ENCODE measurements around the gene FAAP20. TPM values are rescaled to one million over a fixed set of nuclear protein-coding genes. Genes with fewer than 3 reads are reported as not detected.

Gene FAAP20
- total RNA-seq, 6 donors from 2014 or later: 26.7 to 88.0 (median 66.8) TPM

DNA sequence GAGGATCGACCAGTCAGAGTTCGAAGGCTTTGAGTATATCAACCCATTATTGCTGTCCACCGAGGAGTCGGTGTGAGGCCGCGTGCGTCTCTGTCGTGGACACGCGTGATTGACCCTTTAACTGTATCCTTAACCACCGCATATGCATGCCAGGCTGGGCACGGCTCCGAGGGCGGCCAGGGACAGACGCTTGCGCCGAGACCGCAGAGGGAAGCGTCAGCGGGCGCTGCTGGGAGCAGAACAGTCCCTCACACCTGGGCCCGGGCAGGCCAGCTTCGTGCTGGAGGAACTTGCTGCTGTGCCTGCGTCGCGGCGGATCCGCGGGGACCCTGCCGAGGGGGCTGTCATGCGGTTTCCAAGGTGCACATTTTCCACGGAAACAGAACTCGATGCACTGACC is 9.6 kb downstream of the FAAP20 start:
- TF ChIP-seq EP300 (IDR thresholded peaks at IDR 0.05): no peak
- TF ChIP-seq, protein P1, sequence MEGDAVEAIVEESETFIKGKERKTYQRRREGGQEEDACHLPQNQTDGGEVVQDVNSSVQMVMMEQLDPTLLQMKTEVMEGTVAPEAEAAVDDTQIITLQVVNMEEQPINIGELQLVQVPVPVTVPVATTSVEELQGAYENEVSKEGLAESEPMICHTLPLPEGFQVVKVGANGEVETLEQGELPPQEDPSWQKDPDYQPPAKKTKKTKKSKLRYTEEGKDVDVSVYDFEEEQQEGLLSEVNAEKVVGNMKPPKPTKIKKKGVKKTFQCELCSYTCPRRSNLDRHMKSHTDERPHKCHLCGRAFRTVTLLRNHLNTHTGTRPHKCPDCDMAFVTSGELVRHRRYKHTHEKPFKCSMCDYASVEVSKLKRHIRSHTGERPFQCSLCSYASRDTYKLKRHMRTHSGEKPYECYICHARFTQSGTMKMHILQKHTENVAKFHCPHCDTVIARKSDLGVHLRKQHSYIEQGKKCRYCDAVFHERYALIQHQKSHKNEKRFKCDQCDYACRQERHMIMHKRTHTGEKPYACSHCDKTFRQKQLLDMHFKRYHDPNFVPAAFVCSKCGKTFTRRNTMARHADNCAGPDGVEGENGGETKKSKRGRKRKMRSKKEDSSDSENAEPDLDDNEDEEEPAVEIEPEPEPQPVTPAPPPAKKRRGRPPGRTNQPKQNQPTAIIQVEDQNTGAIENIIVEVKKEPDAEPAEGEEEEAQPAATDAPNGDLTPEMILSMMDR (IDR thresholded peaks at IDR 0.05): no peak
- TF ChIP-seq POLR2AphosphoS5 (IDR thresholded peaks at IDR 0.05): no peak
- no peak for TF ChIP-seq POLR2A (IDR thresholded peaks at IDR 0.05)
- Histone ChIP-seq H3K4me1 (peaks cover 2 to 11% (median 6%) of the 10 kb centered on the region in 4 donors), H3K36me3 (peaks cover 0 to 44% (median 14%) of the 10 kb centered on the region in 4 donors), H3K9me3 (no peaks in the 10 kb centered on the region), H3K4me3 (no peak overlapping the region), H3K27me3 (no peaks in the 10 kb centered on the region), H3K27ac (no peak overlapping the region)
- peak in 1 of 2 donors; percentile 83 for DNase-seq
- ATAC-seq (ENCODE audit: low FRiP score in 2 of 2): no peak
- 97% methylated on average over 13 to 33 of the region's 33 CpGs for WGBS, 2 donors

- H3K36me3 ChIP-seq: peaks cover 0 to 48% (median 14%) of the 10 kb centered on the region in 4 donors
- 87% methylated on average over 16 to 17 of the region's 18 CpGs for WGBS, 2 donors
- peak in 1 of 2 donors; percentile 53 for DNase-seq
- H3K9me3 ChIP-seq: no peaks in the 10 kb centered on the region
- no peaks in the 10 kb centered on the region for H3K27me3 ChIP-seq
- no peak for TF ChIP-seq POLR2A (IDR thresholded peaks at IDR 0.05)
- no peak for TF ChIP-seq EP300 (IDR thresholded peaks at IDR 0.05)
- TF ChIP-seq, protein P1 (IDR thresholded peaks at IDR 0.05): no peak
- no peak for TF ChIP-seq POLR2AphosphoS5 (IDR thresholded peaks at IDR 0.05)
- ATAC-seq (ENCODE audit: low FRiP score in 2 of 2): no peak
- no peak overlapping the region for H3K27ac ChIP-seq
- no peak overlapping the region for H3K4me3 ChIP-seq
- H3K4me1 ChIP-seq: peaks cover 0 to 7% (median 4%) of the 10 kb centered on the region in 4 donors
Observed at GRCh38 chr1:2184531-2184930, 10.0 kb downstream of the FAAP20 start.

GRCh38 chr1:2183937-2184334 is 10.6 kb downstream of the FAAP20 start:
- Histone ChIP-seq H3K4me3 (no peak overlapping the region), H3K36me3 (peaks cover 0 to 50% (median 15%) of the 10 kb centered on the region in 4 donors), H3K9me3 (no peaks in the 10 kb centered on the region), H3K4me1 (peaks cover 0 to 1% (median under 1%) of the 10 kb centered on the region in 4 donors), H3K27me3 (no peaks in the 10 kb centered on the region), H3K27ac (no peak overlapping the region)
- TF ChIP-seq POLR2AphosphoS5 (IDR thresholded peaks at IDR 0.05): no peak
- ATAC-seq (ENCODE audit: low FRiP score in 2 of 2) (no peak), DNase-seq (peak in 1 of 2 donors; percentile 57)
- 93 to 95% methylated on average over 8 to 15 of the region's 15 CpGs for WGBS, 2 donors

DNA sequence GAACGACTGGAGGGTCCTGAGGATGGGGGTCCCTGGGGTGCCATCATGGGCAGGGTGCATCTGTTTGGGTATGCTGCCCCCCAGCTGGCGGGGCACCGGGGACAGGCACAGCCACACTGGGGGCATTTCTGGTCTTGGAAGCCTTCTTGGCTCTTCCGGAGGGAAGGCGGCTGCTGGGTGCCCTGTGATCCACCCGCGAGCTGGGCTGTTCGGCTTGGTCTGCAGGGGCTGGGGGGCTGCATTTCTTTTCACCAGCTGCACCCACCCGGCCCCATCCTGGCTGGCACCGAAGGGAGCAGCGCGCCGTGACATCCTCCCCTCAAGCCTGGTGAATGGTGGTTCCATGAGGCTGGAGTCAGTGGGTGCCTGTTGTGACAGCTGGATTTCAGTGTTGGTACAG is 12.2 kb downstream of the FAAP20 start:
- Histone ChIP-seq H3K9me3 (no peaks in the 10 kb centered on the region), H3K4me1 (no peaks in the 10 kb centered on the region), H3K27me3 (no peaks in the 10 kb centered on the region), H3K4me3 (no peak overlapping the region), H3K36me3 (peaks cover 0 to 59% (median 22%) of the 10 kb centered on the region in 4 donors), H3K27ac (no peak overlapping the region)
- TF ChIP-seq, protein P1 (IDR thresholded peaks at IDR 0.05): no peak
- no peak for TF ChIP-seq POLR2A (IDR thresholded peaks at IDR 0.05)
- TF ChIP-seq EP300 (IDR thresholded peaks at IDR 0.05): no peak
- no peak for TF ChIP-seq POLR2AphosphoS5 (IDR thresholded peaks at IDR 0.05)
- WGBS, 2 donors: 95 to 96% methylated on average over 6 of the region's 13 CpGs
- ATAC-seq (ENCODE audit: low FRiP score in 2 of 2) (no peak), DNase-seq (peak in 1 of 2 donors; percentile 68)

- H3K9me3 ChIP-seq: no peaks in the 10 kb centered on the region
- peak in 1 of 2 donors; percentile 41 for DNase-seq
- no peak overlapping the region for H3K4me3 ChIP-seq
- H3K27ac ChIP-seq: no peak overlapping the region
- peaks cover 0 to 57% (median 22%) of the 10 kb centered on the region in 4 donors for H3K36me3 ChIP-seq
- ATAC-seq (ENCODE audit: low FRiP score in 2 of 2): no peak
- no peaks in the 10 kb centered on the region for H3K27me3 ChIP-seq
- TF ChIP-seq EP300 (IDR thresholded peaks at IDR 0.05) (no peak), POLR2A (IDR thresholded peaks at IDR 0.05) (no peak), POLR2AphosphoS5 (IDR thresholded peaks at IDR 0.05) (no peak)
- TF ChIP-seq, protein P1 (IDR thresholded peaks at IDR 0.05): no peak
- 96 to 99% methylated on average over 11 of the region's 11 CpGs for WGBS, 2 donors
- no peaks in the 10 kb centered on the region for H3K4me1 ChIP-seq
Observed at GRCh38 chr1:2181752-2182151, 12.8 kb downstream of the FAAP20 start.

Data from upper lobe of left lung (tissue), 6 donors.